ENCODE results near the gene ZNF584.
A peak's percentile ranks its signal among the peaks of the same experiment; 100 is the strongest.
"Not testable (repeated sequence)": the region's sequence is repeated elsewhere in the genome, so short reads cannot be mapped to it uniquely, and the experiment has no call there.

The ZNF584 gene

GRCh38 chr19:58403920-58404478 is 4.5 kb upstream of the ZNF584 start:
- DNase-seq (ENCODE audit: low spot score) = not testable (repeated sequence)

- DNase-seq (ENCODE audit: low spot score) = no peak
Observed at GRCh38 chr19:58406818-58407657, 1.4 kb upstream of the ZNF584 start.

- DNase-seq (ENCODE audit: low spot score) = no peak
Observed at GRCh38 chr19:58407658-58408151, 744 bp upstream of the ZNF584 start.

- no peak for DNase-seq (ENCODE audit: low spot score)
Observed at GRCh38 chr19:58409010-58409790, 751 bp downstream of the ZNF584 start.

- DNase-seq (ENCODE audit: low spot score) = no peak
Observed at GRCh38 chr19:58416604-58417003, 8.2 kb downstream of the ZNF584 start.

GRCh38 chr19:58417071-58417470 is 8.6 kb downstream of the ZNF584 start:
- no peak for DNase-seq (ENCODE audit: low spot score)

GRCh38 chr19:58428617-58429016 is 20.2 kb downstream of the ZNF584 start:
- no peak for DNase-seq (ENCODE audit: low spot score)

- DNase-seq (ENCODE audit: low spot score) = no peak
Observed at GRCh38 chr19:58429745-58430144, 21.3 kb downstream of the ZNF584 start.

- no peak for DNase-seq (ENCODE audit: low spot score)
Observed at GRCh38 chr19:58434217-58434616, 25.8 kb downstream of the ZNF584 start.

GRCh38 chr19:58439576-58440554 is 31.4 kb downstream of the ZNF584 start, which contains the start of gene ZNF132:
ZNF132 (minus strand) TSS chr19:58440153; CDS start chr19:58439821, 332 bp downstream.
- DNase-seq (ENCODE audit: low spot score) = peak; percentile 98

- no peak for DNase-seq (ENCODE audit: low spot score)
Observed at GRCh38 chr19:58440556-58440955, 32.1 kb downstream of the ZNF584 start.

- DNase-seq (ENCODE audit: low spot score) = not testable (repeated sequence)
Observed at GRCh38 chr19:58442986-58443385, 34.5 kb downstream of the ZNF584 start.

- not testable (repeated sequence) for DNase-seq (ENCODE audit: low spot score)
Observed at GRCh38 chr19:58448860-58449259, 40.4 kb downstream of the ZNF584 start.

GRCh38 chr19:58449980-58450379 is 41.5 kb downstream of the ZNF584 start:
- DNase-seq (ENCODE audit: low spot score) = not testable (repeated sequence)

GRCh38 chr19:58450856-58451357 is 42.5 kb downstream of the ZNF584 start:
- DNase-seq (ENCODE audit: low spot score) = no peak

- DNase-seq (ENCODE audit: low spot score) = peak; percentile 97
Observed at GRCh38 chr19:58451358-58452101, 43.1 kb downstream of the ZNF584 start, which contains the start of gene ZNF324B. ZNF324B (plus strand) TSS chr19:58451622; CDS start chr19:58453702, 2,080 bp downstream.

- DNase-seq (ENCODE audit: low spot score) = no peak
Observed at GRCh38 chr19:58453743-58454142, 45.3 kb downstream of the ZNF584 start.

- no peak for DNase-seq (ENCODE audit: low spot score)
Observed at GRCh38 chr19:58455306-58455705, 46.9 kb downstream of the ZNF584 start.

- DNase-seq (ENCODE audit: low spot score) = no peak
Observed at GRCh38 chr19:58456111-58456510, 47.7 kb downstream of the ZNF584 start.

GRCh38 chr19:58460039-58460438 is 51.6 kb downstream of the ZNF584 start:
- no peak for DNase-seq (ENCODE audit: low spot score)
